ENCODE data around the gene XPNPEP3. TPM values are rescaled to one million over a fixed set of nuclear protein-coding genes. Genes with fewer than 3 reads are reported as not detected.
"Not testable (repeated sequence)": the region's sequence is repeated elsewhere in the genome, so short reads cannot be mapped to it uniquely, and the experiment has no call there.

XPNPEP3 gene
- total RNA-seq, 2 experiments from 2014 or later, result 24.4 to 25.5 TPM

DNA sequence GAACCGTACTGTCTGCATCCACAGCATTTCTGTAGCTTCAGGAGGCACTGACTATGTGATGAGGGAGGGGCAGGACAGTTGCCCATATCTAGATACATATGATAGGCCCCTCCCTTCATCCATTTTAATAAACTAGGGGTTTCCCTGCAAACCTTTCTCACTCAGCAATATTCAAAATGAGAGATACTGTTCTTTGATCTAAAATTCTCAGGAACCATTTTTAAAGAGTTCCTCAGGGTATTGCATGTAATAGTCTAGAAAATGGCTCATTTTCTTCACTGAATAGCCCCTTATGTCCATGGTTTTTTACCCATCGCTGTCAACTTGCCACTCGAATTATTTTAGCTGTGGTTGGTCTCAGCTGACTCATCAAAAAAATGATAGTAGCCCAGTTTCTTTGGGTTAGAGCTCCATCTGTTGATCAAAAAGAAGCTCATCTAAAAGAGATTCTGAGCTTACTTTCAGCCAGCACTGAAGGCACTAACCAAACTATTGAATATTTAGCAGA lies 42.0 kb downstream of the XPNPEP3 start:
- ATAC-seq, result peak; percentile 91
- peak; percentile 19 for DNase-seq
- intact Hi-C loops (cut with micrococcal nuclease), result no loop called here
- Mint-ChIP-seq H3K9me3 (no peaks in the 10 kb centered on the region), H3K27me3 (no peaks in the 10 kb centered on the region), H3K36me3 (ENCODE audit: low read depth) (no peaks in the 10 kb centered on the region), H3K27ac (peak overlapping the region; percentile 80), H3K4me3 (peak overlapping the region; percentile 43), H3K4me1 (ENCODE audit: low read depth) (peaks cover 10% of the 10 kb centered on the region)
- ChIA-PET CTCF (interaction anchor here (0.6 to 2.2 kb wide), 38 partner anchors 8 to 462 kb away, joined by 3 to 19 read pairs (median 5); partner anchors contain the start of gene DNAJB7), POLR2A (interaction anchor here (0.9 to 1.8 kb wide), 4 partner anchors 15 to 216 kb away, joined by 3 to 6 read pairs (median 4); partner anchors contain the start of genes ST13 and XPNPEP3)
- peak; percentile 75 for TF ChIP-seq CTCF (IDR thresholded peaks at IDR 0.05)

GRCh38 chr22:40904101-40904500 lies 47.2 kb downstream of the XPNPEP3 start:
- DNase-seq (no peak), ATAC-seq (no peak)
- H3K27ac Mint-ChIP-seq, result no peak overlapping the region
- no peaks in the 10 kb centered on the region for H3K27me3 Mint-ChIP-seq
- H3K4me1 Mint-ChIP-seq (ENCODE audit: low read depth), result peaks cover 4% of the 10 kb centered on the region
- intact Hi-C loops (cut with micrococcal nuclease), result no loop called here
- no peaks in the 10 kb centered on the region for H3K9me3 Mint-ChIP-seq
- CTCF ChIA-PET, result interaction anchor here (2.7 kb wide), 1 partner anchor 18 kb away, joined by 7 read pairs; no protein-coding TSS in a partner anchor
- peaks cover 5% of the 10 kb centered on the region for H3K36me3 Mint-ChIP-seq (ENCODE audit: low read depth)
- H3K4me3 Mint-ChIP-seq, result no peak overlapping the region
- TF ChIP-seq CTCF (IDR thresholded peaks at IDR 0.05), result no peak
- POLR2A ChIA-PET, result interaction anchor here (0.6 kb wide), 1 partner anchor 349 kb away, joined by 3 read pairs; no protein-coding TSS in a partner anchor

DNA sequence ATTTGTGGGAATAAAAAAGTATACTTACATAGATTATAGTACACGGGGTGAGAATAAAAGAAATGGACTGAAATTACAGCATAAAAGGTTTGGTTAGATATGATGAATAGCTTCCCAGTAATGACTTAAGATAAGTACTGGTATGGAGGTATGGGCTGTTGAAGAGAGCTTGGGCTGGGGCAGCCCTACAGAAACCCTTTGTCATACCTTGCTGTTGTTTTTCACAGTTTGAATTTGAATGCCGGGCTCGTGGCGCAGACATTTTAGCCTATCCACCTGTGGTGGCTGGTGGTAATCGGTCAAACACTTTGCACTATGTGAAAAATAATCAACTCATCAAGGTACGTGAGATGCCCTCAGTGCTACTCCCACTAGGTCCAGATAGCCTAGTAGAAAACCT lies 51.9 kb downstream of the XPNPEP3 start:
- ATAC-seq (no peak), DNase-seq (no peak)
- no peak for TF ChIP-seq CTCF (IDR thresholded peaks at IDR 0.05)
- Mint-ChIP-seq H3K9me3 (no peaks in the 10 kb centered on the region), H3K27me3 (no peaks in the 10 kb centered on the region), H3K4me3 (no peak overlapping the region), H3K36me3 (ENCODE audit: low read depth) (peaks cover 9% of the 10 kb centered on the region), H3K27ac (no peak overlapping the region), H3K4me1 (ENCODE audit: low read depth) (no peaks in the 10 kb centered on the region)
- intact Hi-C loops (cut with micrococcal nuclease), result no loop called here
- ChIA-PET CTCF (interaction anchor here (1.1 to 4.1 kb wide), 5 partner anchors 10 to 329 kb away, joined by 3 to 29 read pairs (median 4); no protein-coding TSS in a partner anchor), POLR2A (no interaction called here)

GRCh38 chr22:40911772-40912171 lies 54.8 kb downstream of the XPNPEP3 start:
- Mint-ChIP-seq H3K4me1 (ENCODE audit: low read depth) (no peaks in the 10 kb centered on the region), H3K27me3 (no peaks in the 10 kb centered on the region), H3K9me3 (no peaks in the 10 kb centered on the region), H3K36me3 (ENCODE audit: low read depth) (peaks cover 13% of the 10 kb centered on the region), H3K27ac (no peak overlapping the region), H3K4me3 (no peak overlapping the region)
- ATAC-seq, result no peak
- POLR2A ChIA-PET, result no interaction called here
- CTCF ChIA-PET, result interaction anchor here (1.0 kb wide), 1 partner anchor 11 kb away, joined by 4 read pairs; no protein-coding TSS in a partner anchor
- no peak for DNase-seq
- intact Hi-C loops (cut with micrococcal nuclease), result no loop called here
- no peak for TF ChIP-seq CTCF (IDR thresholded peaks at IDR 0.05)

DNA sequence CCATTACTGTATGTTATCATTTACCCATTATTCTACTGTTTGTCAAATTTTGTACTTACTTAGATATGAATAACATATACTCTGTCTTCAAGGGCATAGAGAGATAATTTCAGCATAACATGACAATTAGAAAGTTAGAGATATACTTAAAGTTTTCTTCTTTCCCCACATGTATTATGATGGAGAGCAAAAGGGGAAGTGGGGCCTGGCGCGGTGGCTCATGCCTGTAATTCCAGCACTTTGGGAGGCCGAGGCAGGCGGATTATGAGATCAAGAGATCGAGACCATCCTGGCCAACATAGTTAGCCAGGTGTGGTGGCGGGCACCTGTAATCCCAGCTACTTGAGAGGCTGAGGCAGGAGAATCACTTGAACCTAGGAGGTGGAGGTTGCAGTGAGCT lies 56.0 kb downstream of the XPNPEP3 start:
- H3K4me3 Mint-ChIP-seq; H3K9me3 Mint-ChIP-seq; POLR2A ChIA-PET; intact Hi-C loops (cut with micrococcal nuclease); H3K27ac Mint-ChIP-seq; H3K27me3 Mint-ChIP-seq; DNase-seq; H3K4me1 Mint-ChIP-seq (ENCODE audit: low read depth); ATAC-seq: not testable (repeated sequence)
- peaks cover 13% of the 10 kb centered on the region for H3K36me3 Mint-ChIP-seq (ENCODE audit: low read depth)
- CTCF ChIA-PET, result interaction anchor here (2.5 kb wide), 1 partner anchor 10 kb away, joined by 12 read pairs; no protein-coding TSS in a partner anchor
